ENCODE measurements around the gene ATP13A5.

ATP13A5 gene

DNA sequence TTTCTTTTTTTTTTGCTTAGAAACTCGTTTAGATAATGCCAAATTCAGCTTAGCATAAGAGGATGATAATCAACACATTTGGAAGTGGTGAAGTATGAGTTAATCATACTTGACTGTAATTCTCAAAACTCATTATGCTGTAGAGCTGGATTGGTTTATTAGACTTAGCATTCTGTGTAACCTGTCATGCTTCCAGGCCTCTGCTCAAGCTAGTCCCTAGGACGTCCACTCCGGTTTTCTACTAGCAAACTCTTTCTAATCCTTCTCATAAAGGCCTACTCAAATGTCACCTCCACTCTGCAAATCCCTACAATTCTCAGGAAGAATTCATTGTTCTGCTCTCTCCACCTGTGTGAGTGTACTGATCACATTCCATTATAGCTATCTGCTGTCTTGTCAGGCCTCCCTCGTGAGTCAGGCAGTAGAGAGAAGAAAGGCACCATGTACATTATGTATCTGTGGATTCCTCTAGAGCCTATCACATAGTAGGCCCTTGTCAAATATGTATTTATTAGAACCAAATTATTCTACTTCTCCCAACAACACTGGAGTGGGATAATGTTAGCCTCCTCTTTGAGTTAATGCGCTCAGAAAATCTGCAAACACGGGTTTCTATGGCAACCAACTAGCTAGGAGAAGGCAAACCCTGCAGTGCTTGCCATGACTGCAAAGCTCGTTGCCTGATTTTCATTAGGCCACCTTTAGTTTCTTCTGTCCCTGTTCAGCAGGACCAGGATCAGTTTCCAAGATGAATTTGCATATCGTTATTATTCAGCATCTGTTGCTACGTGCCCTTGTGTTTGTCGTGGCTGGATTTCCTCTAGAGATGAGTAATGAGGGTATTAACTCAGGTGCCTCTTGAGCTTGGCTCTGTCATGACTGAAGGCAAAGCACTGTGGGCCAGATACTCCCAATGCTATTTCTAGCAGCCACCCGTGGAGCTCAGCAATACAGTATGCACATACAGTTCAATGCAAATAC lies 30.7 kb downstream of the ATP13A5 start:
- no peak for DNase-seq (ENCODE audit: low read depth)

DNA sequence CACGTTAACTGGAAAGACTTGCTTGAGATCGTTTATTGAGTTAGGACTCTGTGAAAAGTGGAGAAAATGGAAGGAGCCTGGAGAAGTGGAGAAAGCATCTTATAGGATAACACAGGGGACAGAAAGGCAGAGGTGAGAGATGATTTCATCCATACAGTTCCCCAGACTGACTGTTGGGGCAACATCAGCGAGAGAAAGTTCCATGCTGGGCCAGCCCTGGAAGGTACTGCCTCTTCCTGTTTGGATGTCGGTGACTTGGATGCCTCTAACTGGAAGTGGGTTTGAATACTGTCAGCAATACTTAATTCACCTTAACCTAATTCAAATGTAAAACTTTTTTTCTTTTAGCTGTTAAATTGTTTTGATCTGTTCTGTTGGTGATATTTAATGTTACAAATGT lies 32.3 kb downstream of the ATP13A5 start:
- DNase-seq (ENCODE audit: low read depth) = no peak

DNA sequence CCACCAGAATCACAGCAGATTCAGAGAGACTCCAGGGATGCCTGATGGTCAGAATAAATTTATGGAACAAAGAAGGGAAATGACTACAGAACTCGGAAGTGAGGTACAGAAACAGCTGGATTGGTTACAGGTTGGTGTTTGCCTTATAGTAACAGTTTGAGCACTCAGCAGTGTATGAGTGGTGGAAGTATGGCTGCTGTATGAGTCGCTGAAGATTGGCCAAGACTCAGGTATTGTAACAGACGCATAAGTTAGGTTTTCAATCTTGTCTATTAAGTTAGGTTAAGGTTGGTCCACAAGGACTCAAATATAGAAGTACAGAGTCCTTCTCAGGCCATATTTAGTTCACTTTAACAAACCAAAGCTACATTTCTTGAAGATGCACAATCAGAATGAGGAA lies 33.1 kb downstream of the ATP13A5 start:
- no peak for DNase-seq (ENCODE audit: low read depth)

DNA sequence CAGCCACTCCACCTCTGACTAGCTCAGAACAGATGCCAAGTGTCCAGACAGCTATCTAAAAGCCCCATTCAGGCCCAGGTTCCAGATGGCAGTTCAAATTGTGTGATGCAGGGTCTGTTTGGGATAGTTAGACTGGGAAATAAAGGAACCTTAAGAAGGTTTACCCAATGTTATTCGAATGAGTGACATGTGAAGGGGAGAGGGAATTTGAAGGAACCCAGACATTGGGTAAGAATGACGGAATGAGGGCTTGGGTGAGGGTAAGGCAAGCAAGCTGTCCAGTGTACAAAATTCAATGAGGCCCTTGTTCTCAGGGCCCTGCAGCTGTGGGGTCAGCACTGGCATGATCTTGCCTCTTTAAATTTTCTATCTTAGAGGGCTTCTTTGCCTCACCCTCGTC lies 34.1 kb downstream of the ATP13A5 start:
- no peak for DNase-seq (ENCODE audit: low read depth)

DNA sequence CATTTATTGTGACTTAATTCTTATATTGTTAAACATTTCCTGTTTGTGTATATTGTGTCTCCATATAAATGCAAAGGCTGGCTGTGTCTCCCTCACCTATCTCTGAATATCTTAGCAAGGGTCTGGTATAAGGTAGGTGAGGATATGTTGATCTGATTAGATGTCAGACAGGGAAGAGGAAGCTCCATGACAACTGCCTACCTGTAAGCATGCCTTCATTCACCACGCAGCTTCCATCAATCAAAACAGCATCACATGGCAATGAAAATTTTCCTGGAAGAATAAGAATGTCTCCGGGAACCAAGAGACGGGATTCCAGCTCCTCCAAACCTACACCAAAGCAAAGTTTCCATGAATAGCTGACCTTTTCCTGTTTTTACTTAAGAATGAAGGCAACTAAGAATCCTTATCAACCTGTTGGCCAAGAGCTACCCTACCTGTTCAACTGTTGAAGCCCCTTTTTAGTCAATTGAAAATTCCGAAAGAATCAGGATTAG lies 34.8 kb downstream of the ATP13A5 start:
- DNase-seq (ENCODE audit: low read depth) = no peak

DNA sequence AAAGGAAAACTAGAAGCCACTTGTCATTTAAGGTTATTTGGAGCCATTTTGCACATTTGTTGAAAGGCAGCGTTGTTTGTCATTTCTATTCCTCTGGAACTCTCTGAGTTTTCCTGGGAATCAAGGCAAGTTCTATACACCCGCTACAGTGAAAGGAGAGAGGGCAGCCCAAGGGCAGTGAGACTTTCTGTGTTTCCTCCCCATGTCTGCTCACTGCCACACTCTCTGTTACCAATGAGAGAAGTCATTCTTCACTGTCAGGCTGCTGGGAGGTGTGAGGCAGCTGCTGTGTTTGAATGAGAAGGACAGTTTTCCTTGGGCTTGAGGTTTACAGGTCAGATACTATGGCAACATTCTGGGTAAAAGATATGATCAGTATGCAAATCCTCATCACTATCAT lies 36.0 kb downstream of the ATP13A5 start:
- DNase-seq (ENCODE audit: low read depth) = no peak

DNA sequence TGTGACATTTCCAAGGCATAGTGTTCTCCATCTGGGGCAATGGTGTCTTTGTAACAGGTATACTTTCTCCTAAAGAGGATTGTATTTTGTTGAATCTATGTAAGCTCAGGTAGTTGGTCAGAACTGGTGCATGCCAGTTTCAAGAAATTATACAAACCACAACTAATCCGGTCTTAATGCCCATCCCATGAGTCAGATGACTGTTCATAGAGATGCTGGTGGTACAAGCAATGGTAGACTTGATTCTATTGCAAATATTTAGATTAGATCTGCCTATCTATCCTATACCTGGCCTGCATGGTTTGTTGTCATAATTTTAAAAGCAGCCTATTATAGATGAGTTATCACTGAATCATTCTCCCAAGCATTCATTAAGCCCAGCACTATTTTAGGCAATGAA lies 43.5 kb downstream of the ATP13A5 start:
- DNase-seq (ENCODE audit: low read depth) = no peak

DNA sequence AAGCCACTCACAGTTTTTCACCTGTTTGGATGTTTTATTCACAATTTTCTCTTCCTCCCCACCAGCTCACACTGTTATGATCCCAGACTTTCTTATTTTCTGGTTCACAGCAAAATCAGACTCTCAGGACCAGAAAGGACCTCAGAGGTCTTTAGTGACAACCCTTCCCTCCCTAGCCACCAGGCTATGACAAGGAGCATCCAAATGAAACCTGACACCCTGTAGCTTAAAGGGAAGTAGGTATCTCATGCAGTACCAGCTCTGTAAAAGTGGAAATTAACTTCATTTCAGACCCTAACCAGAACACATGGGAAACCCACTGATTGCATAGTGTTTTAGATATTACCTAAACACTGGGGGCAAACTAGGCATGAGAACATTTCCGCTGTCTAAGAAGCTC lies 45.3 kb downstream of the ATP13A5 start:
- no peak for DNase-seq (ENCODE audit: low read depth)

DNA sequence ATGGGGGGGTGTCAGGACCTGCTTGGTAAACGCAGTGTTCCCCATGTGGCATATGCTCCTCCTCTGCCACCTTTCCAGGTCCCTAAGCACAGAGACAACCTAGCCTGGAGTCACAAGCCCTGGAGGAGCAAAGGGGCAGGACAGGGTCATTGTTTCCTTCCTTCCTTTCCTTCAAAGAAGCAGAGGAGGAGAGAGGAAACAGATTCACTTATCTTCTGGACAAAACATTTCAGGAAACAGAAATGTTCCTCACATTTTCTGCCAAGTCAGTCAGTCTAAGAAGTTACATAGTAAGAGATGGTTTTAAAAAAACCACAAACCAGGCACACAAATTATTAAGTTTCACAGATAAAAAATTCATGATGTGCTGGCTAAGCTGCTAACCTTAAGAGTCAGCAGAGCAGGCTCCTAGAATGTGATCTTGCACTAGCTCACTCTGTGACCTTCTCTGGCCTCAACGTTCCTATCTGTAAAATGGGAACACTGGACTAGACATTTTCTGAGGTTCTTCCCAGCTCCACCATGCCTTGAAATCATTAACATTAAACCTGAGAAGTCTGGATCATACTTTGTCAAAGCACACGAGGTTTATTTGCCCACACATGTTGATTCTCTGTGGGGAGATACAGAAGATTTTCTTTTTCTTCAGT lies 47.9 kb downstream of the ATP13A5 start:
- no peak for DNase-seq (ENCODE audit: low read depth)

DNA sequence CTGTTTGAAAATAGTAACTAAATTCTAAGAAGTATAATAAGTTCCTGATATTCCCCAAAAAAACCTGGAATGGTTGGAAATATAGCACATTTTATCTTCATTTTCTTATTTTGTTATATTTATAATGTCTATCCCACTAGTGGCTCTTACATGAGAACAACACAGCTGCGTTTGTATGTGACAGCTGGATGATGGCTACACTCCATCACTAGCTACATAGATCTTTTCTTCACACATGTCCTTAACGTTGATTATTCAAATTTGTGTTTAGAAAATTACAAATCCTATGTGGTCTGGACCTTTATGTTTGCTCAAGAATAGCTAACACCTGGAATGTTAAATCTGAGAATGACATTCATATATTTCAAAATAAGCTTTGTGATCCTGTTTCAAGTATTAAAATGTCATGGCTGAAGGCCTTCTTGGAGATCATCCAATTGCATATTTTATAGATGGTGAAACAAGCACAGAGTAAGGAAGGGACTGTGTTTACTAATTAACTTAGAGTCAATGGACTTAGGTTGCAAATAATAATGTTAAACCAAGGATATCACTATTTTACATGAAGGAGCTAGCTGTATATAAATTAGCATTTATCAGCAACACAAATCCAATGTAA lies 60.8 kb downstream of the ATP13A5 start:
- no peak for DNase-seq (ENCODE audit: low read depth)

DNA sequence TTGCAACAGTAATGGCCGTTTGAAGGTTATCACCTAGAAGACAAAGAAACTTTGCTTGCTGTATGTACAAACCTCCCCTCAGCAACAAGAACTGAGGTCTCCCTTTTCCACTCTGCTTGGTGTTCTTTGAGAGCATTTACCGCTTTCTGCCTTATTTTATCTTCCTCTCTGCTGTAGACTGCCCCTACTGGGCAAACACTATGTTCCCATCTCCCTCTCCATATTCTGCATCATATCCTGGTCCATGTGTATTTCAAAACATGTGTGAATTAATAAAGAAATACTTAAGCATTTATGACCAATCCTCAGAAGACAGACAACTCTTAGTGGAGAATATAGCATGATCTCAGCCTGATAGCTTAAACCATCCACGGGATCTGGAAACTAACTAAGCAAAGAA lies 64.4 kb downstream of the ATP13A5 start:
- DNase-seq (ENCODE audit: low read depth) = no peak

DNA sequence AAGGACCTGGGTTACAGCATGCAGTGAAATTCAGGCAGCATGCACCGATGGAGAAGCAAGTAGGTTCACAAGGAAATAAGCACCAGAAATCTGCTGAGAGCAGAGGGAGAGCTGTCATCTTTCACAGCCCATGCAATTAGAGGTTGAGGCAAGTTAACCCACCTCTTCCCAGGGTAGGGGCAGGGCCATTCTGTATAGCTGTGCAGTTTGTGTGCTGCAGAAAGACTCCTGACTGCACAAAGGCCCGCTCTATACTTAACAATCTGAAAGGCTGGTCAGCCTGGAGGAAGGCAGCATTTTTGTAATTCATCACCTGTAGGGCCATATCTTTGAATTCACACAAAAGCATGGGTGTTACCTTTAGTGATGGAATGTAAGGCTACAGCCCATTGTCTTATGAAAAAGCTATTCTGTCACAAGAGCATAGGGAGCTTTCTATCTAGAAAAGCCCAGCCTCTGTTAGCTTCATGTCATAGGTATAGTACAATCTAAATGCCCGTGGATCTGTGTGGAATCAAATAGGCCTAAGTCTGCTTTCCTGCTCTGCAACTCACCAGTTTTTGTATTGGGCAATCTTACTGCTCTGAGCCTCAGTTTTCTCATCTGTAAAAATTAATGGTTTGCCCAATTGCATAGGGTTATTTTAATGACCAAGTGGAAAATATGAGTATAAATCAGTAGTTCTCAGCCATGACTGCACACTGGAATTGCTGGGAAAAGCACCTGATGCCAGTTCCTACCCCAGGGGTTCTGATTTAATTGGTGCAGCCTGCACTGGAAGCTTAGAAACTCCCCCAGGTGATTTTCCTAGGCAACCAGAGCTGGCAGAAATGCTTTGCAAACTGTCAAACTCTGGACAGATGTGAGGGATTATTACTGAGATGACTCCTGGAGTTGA lies 65.2 kb downstream of the ATP13A5 start:
- no peak for DNase-seq (ENCODE audit: low read depth)

DNA sequence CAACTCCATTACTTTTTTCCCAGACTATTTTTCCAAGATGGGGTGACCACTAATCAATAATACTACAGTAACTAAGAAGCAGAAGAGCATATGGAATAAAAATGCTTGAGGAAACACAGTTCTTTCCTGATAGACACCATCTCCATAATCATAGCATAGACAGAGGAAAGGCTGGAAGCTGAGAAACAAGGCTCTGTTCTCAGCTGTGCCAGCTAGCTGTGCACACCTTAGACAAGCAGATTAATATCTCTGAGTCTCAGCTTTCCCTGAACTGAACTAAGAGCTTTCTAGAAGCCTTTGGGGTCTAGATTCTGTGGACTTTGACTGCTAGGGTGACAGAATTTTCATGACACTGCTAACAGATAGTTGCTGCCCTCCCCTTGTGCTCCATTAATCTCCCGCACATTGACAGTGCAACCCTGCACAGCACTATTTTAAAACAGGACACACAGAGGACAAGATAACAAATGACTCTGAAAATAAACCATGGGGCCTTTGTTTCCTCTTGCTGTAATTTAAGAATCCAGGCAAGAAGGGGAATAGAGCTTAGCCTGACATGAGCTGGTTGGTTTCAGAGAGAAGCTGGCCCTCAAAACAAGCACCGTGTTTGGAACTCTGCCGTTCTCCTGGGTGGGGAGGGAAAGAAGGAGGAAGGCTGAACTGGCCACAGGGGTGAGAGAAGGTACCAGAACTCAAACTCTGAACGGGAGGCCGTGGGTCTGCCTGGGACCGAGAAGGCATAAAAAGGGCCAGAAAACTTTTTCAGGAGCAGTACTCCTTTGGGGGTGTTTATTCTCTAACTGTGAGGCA lies 67.4 kb downstream of the ATP13A5 start:
- no peak for DNase-seq (ENCODE audit: low read depth)

DNA sequence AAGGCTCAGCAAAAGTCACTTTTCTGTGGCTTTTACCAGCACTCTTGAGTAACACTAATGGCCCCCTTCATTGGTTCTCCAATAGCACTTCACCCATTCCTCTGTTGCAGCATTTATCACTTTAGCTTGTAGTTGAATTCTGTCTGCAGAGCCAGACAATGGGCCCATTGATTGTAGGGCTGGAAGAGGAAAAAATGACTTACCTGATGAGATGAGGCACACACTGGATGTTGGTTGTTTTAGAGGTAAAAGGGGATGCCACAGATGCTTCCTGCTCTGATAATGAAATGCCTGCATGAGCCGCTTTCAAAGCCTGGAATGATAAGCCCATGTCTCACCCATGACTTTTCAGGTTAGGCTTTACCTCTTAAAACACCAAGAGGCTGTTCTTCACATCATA lies 73.2 kb downstream of the ATP13A5 start:
- DNase-seq (ENCODE audit: low read depth) = no peak

DNA sequence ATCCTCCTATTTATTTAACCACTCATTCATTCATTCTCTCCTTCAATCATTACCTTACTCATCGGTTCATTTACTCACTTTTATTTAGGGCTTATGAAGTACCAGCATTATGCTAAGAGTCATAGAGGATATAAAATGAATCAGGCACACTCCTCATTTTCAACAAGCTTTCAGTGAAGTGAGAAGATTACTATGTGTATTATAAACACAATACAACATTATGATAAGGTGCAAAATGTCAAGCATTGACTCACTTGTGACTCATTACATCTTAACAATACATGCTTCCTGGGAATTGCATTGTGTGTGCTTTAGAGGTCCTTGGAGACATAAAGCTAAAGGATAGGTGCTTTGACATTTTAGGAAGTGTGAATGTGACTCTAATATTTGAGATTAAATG lies 77.1 kb downstream of the ATP13A5 start:
- no peak for DNase-seq (ENCODE audit: low read depth)

DNA sequence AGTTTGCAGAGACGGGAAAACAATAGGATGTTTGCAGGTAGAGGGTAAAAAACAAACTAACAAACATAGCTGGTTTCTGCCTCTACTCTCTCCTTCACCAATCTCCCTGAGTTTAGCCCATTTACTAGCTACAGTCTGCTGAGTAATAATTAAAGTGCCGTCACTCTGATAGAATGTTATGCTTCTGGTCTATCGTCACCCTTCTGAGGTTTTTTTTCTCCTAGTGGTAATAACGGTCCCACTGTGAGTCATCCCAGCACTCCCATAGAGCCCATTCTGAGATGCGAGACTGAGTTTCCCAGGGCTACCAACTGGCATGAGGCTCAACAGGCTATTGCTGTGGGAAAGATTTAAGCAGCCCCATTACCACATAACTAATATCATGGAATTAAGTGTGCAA lies 81.1 kb downstream of the ATP13A5 start:
- DNase-seq (ENCODE audit: low read depth) = no peak

DNA sequence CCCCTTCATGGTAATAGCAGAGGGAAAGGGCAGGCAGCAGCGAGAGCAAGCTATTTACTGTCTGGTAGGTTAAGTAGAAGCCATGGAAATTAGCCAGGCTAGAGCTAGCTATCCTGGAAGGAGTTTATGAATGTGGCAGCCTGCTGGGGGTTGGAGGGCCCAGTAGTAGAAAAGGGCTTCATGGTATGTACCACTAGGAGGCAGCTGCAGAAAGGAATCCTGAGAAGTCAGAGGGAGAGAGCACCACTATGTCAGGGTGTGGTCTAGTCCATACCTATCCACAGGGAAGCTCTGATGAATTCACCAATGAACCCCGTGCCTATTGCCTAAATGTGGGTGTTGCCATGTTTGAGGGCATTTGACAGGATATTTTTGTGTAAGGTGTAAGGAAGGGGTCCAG lies 82.6 kb downstream of the ATP13A5 start:
- no peak for DNase-seq (ENCODE audit: low read depth)

DNA sequence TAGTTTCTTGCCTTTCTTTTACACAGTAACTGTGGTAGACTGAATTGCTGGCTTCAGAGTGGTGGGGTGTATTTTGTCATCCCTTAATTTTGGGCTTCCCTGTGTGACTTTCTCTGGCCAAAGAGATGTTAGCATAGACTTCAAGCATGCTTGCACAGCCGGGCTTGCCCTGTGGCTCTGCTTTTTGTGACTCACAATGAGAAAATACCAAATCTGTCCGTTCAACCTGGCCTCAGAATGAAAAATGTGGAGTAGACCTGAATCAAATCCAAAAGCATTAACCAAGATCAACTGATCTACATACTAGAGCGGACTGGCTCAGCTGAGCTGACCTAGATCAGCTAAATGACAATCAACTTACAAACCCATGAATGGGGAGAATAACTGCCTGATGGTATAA lies 86.2 kb downstream of the ATP13A5 start:
- DNase-seq (ENCODE audit: low read depth) = no peak

DNA sequence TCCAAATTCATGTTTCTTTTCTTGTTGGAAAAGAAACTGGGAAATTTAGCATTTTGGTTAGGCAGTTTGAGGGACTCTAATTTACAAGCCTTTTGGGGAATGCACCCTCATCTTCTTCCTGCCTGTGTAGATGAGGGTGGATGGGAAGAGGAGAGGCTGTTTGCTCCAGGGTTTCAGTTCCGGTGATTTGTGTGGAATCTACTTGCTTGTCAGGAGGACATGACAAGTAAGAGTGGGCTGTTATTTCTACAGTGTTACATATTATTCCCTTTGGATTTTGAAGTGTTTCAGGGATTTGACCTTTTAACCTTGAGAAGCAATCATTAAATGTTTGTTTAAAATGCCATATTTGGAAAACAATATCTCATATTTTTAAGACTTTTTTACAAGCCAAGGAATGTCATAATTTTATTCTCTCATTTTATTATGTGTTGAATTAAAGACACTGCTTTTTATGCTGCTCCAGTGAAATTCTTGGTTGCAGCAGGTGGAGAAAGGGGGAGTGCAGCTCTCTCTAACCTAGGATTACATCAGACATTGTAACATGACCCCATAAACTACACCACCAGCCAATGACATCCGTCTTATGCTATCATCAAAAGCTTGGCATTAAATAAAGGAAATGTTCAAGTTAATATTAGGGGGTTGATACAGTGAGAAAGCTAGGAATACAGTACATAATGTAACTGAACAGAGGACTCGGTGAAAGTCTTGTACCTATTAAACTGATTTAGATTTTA lies 107.3 kb downstream of the ATP13A5 start:
- DNase-seq (ENCODE audit: low read depth) = no peak

DNA sequence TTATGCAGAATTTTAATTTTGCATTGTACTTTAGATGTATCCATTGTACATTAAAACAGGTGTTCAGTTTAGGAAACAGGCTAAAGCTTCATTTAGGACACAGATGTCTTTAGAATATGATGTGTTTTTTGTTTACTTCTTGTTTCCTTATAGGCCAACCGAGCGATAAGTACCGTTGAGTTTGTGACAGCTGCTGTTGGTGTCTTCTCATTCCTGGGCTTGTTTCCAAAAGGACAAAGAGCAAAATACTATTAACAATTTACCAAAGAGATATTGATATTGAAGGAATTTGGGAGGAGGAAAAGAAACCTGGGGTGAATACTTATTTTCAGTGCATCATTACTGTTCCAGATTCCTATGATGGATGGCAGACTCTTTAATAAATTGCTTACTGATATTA lies 108.1 kb downstream of the ATP13A5 start:
- no peak for DNase-seq (ENCODE audit: low read depth)

Data from activated T-cell treated with anti-CD3 and anti-CD28 coated beads for 24 hours (primary cell).